Activated CD4-positive, alpha-beta T cell treated with anti-CD3 and anti-CD28 coated beads, Interleukin-2, amount 50 U/mL, for 1 hour (primary cell): Measurements from ENCODE around the gene DPH7.
A peak's percentile ranks its signal among the peaks of the same experiment; 100 is the strongest.
"Not testable (repeated sequence)": the region's sequence is repeated elsewhere in the genome, so short reads cannot be mapped to it uniquely, and the experiment has no call there.

ENCODE experiments used
- DNase-seq: peaks from one replicate; pipeline ENCODE4 v3.0.0-alpha.2; 2020

DPH7 gene

DNA sequence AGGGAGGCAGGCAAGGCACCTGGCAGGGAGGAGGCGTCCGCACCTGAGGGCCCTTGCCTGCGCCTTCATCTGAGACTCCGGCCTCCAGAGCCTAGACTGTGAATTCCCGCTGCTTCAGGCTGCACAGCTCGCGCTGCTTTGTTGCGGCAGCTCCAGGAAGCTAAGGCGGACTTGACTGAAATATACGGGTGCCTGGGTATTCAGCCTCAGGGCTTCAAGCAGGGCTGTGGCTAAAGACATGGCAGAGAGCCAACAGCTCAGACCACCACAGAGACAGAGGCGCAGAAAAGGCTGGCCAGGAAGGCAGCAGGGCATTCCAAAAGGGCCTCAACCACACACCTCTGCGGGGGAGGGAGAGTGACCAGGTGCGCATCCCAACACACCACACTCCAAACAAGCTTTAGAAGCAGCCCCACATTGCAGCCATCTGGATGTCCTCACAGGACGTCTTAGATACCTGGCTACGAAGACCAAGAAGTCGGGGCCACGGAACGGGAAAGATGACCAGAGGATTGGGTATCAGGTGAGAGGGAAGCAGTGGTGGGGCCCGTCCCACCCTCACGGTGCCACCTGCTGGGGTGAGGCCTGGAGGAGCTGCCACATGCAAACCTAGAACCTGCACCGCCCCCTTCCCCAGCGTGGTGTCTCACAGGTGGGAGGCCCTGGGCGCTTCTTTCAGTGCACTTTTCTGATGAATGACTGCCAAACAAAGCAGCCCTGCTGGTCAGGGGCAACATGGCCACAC, 1.7 kb upstream of the DPH7 start:
- DNase-seq = no peak

DNA sequence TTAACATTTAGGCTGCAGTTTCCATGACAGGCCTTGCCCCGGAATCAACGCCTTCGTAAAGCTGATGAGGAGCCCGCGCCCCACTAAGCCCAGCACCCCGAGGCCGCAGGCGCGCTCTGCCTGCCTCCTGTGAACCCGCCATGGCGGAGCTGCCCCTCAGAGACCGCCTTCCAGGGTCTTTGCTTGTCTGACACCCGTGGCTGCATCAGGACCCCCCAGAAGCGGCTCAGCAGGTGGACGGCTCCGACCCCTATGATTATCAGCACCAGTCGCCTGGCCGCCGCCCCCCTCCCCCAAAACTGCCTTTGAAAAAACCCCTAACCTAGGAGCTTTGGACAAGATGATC, 507 bp upstream of the DPH7 start:
- DNase-seq = no peak

DNA sequence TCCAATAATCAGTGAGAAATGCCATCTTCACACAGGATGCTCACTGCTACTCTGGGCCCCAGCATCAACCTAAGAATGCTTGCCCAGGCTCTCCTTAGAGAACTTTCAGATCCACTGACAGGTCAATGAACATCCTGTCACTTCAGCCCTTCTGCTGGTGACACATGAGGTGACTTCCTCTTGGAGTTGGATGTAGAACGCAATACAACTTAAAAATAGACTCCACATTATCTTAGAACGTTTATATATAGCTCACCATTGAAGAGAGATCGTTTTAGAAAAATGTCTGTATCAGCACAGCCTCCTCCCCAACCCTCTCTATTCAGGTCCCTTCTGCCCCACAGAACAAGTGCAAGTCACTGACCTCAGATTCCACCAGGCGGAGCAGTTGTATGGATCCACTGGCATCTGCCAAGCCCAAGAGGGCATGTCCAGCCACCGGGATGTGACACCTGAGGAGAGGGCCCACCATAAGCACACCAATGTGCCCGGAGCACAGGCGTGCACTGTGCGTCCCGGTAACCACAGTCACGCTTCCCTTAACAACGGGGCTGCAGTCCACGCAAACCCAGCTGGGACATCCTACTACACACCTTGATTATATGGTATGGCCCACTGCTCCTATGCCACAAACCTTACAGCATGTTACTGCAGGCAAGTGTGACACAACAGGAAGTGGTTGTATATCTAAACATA, 2.9 kb downstream of the DPH7 start:
- no peak for DNase-seq

DNA sequence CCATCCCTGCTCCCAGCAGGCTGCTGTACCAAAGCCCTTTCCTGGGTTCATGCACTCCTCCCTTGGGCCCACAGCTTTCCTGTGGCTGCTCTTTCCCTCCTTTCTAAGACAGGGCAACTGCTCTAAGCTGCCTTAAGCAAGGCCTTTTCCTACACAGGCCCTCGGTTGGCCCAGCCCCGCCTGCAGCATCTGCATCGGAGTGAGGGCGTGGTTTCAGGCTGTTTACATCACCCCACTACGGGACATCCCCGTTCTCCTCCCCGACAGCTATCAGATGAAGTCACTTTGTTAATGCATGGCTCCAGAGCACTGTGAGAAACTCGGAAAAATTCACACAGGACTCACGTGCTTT, 3.4 kb downstream of the DPH7 start:
- DNase-seq = no peak

DNA sequence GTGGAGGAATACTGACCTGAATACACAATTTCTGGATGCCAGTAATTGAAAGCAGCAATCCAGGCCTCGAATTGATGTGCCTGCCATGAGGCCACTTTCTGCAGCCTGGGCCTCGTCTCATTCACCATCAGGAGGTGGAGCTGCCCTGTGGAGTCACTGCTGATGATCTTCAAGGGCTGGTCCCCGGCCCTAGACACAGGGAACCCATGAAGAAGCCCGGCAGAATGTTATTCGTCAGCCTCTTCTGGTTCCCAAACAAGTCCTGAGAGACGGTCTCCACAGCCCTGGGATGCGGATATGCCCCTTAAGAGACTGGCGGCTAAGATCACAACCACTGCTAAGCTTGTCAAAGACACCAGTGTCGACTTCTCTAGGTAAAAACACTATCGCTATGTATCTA, 4.5 kb downstream of the DPH7 start:
- DNase-seq = no peak

- no peak for DNase-seq
Measured at GRCh38 chr9:137570566-137570965, 8.2 kb downstream of the DPH7 start.

DNA sequence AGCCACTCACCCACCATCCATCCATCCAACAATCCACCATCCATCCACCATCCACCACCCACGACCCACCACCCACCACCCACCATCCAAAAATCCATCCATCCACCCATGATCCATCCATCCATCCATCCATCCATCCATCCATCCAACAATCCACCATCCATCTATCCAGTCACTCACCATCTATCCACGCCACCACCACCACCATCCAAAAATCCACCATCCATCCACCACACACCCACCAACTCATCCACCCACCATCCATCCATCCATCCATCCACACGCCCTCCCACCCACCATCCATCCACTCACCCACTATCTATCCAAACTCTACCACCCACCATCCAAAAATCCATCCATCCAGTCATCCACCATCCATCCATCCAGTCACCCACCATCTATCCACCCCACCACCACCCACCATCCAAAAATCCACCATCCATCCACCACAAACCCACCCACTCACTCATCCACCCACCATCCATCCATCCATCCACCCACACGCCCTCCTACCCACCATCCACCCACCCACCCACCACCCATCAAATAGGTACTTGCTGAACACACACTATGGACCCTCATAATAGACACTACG, 9.0 kb downstream of the DPH7 start:
- DNase-seq = no peak

GRCh38 chr9:137568445-137568844, 10.3 kb downstream of the DPH7 start:
- DNase-seq = not testable (repeated sequence)

DNA sequence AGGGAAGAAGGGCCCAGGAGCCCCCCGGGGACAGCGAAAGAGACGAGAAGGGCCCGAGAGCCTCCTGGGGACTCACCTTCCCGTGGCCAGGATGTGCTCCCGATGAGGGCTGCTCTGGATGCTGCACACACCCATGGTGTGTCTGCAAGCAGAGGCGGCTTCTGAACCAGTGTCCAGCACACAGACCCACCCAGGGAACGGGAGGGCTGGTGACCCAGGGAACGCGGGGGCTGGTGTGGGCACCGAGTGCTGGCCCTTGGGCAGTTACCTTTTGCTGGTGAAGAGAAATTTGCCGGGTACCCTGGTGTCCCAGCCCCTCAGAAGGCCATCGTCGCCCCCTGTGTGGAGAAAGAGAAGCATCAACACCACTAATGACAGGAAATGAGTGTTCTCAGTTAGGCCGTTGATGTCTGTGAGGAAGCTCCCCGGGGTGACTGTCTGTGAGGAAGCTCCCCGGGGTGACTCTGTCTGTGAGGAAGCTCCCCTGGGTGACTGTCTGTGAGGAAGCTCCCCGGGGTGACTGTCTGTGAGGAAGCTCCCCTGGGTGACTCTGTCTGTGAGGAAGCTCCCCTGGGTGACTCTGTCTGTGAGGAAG, 13.8 kb downstream of the DPH7 start:
- no peak for DNase-seq

- DNase-seq = no peak
Measured at GRCh38 chr9:137564134-137564533, 14.6 kb downstream of the DPH7 start.

- DNase-seq = no peak
Measured at GRCh38 chr9:137558127-137558526, 20.6 kb downstream of the DPH7 start.

GRCh38 chr9:137556069-137556838, 22.5 kb downstream of the DPH7 start:
- no peak for DNase-seq

DNA sequence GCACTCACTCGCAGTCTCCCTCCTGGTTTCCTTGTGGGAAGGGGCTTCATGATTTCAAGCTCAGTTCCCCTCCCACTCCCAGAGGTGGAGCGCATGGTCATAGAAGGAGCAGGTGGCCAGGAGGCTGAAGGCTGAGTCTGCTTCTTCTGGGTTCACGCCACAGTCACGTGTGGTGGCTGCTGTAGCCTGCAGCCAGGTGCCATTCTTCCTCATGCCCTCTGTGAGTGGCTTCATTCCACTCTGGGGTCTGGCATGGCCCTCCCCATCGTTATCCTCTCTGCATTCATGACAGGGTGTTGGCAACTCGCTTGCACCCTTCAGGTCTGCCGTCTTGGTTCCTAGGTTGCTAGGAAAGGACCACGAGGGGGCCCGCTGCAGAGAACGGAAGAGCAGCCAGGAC, 23.5 kb downstream of the DPH7 start:
- no peak for DNase-seq

- DNase-seq = no peak
Measured at GRCh38 chr9:137554349-137554748, 24.4 kb downstream of the DPH7 start.

GRCh38 chr9:137553654-137554053, 25.1 kb downstream of the DPH7 start:
- not testable (repeated sequence) for DNase-seq

DNA sequence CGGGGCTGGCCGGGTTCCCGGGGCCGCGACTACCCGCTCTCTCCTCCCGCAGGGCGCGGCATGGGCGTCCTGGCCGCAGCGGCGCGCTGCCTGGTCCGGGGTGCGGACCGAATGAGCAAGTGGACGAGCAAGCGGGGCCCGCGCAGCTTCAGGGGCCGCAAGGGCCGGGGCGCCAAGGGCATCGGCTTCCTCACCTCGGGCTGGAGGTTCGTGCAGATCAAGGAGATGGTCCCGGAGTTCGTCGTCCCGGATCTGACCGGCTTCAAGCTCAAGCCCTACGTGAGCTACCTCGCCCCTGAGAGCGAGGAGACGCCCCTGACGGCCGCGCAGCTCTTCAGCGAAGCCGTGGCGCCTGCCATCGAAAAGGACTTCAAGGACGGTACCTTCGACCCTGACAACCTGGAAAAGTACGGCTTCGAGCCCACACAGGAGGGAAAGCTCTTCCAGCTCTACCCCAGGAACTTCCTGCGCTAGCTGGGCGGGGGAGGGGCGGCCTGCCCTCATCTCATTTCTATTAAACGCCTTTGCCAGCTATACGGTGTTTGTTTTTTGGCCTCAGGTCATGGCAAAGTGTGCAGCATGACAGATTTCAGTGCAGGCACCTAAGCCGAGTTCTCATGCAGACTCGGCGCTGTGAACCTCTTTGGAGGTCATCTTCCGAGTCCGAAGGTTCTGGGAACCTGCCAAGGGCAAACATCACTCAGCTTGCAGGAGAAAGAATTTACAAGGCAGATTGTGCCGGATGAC, 26.5 kb downstream of the DPH7 start:
- peak; percentile 11 for DNase-seq

DNA sequence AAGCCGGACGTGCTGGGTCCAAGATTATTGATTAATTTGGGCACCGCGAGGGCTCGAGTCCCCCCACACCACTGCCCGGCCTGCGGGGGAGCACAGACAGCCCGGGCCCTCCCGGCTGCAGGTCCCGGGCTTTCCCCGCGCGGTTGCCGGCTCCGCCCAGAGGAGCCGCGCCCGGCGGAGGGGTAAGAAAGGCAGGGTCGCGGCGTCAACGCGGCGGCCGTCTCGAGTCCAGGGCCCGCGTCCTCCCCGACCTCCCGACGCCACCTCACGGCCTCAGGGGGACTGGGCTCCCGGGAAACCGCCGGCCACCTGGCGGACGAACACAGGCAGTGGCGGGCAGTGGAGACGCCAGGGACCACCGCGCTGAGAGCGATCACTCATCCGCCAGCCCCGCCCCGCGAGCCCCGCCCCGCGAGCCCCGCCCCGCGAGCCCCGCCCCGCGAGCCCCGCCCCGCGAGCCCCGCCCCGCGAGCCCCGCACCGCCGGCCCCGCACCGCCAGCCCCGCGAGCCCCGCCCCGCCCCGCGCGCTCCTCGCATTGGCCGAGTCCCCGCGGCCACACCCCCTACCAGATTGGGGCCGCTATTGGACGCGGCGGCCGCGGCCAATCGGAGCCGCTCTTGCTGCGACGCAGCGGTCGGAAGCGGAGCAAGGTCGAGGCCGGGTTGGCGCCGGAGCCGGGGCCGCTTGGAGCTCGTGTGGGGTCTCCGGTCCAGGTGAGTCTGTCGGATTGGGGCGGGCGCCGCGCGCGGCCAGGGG, 27.3 kb downstream of the DPH7 start, which contains the start of gene MRPL41:
Gene MRPL41, plus strand, starts transcription at position 616 of the 758 bp plus-strand sequence. CDS start 203 bp downstream, outside the sequence.
- DNase-seq = peak; percentile 88

GRCh38 chr9:137550958-137551263, 27.8 kb downstream of the DPH7 start:
- DNase-seq = not testable (repeated sequence)

DNA sequence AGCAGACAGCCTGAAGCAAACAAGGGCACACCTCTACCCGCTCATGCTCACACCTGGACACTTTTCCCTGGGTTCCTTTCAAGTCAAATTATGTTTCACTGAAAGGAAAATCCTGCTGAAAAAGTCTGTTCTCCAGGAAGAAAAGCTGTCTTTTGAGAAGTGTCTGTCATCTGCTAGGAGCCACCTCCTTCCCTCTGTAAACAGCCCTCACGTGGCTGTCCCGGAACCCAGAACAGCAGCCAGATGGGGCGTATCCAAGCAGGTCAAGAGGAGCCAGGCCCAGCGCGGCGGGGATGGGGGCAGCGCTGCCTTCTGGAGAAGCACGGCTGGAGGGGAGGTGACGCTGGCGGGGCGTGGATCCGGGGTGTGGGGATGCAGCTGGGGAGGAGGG, 28.5 kb downstream of the DPH7 start, which contains the start of gene PNPLA7:
Gene PNPLA7, minus strand, starts transcription at position 172 of the 391 bp plus-strand sequence. CDS start 205 bp downstream, outside the sequence.
- DNase-seq = peak; percentile 51

DNA sequence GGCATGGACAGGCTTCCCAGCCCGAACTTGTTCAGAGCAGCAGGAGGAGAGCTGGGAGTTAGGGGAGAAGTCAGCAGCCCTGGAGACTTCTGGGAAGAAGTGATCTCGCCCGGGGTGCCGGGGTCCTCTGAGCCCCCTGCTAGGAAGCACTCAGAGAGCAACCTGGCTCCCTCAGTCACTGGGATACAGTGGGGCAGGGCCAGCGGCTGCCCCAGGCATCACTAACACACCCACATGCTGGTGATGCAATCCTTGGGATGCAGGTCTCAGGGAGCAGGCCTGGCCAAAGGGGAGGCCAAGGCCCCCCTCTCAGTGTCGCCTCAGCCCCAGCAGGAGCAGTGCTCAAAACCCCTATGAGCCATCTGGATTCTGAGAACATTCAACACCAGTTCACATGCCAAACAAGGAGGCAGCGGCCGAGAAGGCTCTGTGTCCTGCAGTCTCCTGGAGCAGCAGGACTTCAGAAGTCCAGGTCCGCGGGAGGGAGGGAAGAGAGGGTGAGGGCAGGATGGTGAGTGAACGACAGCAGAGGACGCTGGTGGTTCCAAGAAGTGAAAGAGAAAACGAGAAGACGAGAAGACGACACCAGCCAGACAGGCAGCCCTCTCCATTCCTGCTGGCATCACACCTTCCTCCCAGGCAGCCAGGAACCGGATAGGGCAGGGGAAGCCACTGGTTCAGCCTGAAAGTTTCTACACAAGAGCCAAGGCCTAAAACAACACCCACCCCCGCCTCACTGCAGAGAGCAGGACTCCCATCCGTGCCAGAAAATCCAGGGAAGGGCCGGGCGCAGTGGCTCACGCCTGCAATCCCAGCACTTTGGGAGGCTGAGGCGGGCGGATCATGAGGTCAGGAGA, 30.8 kb downstream of the DPH7 start:
- DNase-seq = no peak

DNA sequence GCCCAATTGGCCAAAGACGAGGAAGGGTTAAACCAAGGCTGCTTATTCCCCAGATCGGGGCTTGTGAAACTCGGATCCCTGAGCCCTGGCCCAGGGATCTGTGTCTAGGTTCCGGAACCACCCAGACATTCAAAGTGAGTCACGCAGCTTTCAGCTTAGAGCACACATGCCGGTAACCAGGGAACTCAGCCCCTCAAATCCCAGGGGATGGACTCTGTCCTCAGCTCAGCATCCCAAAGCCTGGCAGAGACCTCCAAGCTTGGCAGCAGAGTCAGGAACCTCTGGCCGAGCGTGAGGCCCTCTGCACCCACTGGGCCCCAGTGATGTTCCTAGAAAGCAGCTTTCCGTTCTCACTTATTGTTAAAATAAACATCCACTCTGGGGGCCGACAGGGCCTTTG, 33.6 kb downstream of the DPH7 start:
- no peak for DNase-seq
